Measurements from ENCODE around the gene LSM14A.

DNA sequence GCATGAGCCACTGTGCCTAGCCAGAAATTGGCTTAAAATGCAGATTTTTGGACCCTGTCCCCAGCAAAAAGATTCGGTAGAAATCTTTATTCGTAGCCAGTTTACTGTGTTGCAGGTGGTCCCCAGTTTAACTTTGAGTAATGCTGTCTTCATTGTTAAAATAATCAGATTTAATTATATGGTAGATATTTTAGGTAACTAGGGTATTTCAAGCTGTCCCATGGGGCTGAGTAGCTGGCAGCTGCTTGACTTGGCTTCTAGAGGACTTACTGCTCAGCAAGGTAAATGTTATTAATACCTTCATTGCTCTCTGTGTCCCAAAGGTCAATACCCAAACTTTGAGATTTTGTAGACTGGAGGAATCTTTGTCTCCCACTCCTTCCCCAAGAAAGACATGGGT is 21.1 kb downstream of the LSM14A start:
- TF ChIP-seq POLR2A (IDR thresholded peaks at IDR 0.05), result no peak
- TF ChIP-seq, protein P1, sequence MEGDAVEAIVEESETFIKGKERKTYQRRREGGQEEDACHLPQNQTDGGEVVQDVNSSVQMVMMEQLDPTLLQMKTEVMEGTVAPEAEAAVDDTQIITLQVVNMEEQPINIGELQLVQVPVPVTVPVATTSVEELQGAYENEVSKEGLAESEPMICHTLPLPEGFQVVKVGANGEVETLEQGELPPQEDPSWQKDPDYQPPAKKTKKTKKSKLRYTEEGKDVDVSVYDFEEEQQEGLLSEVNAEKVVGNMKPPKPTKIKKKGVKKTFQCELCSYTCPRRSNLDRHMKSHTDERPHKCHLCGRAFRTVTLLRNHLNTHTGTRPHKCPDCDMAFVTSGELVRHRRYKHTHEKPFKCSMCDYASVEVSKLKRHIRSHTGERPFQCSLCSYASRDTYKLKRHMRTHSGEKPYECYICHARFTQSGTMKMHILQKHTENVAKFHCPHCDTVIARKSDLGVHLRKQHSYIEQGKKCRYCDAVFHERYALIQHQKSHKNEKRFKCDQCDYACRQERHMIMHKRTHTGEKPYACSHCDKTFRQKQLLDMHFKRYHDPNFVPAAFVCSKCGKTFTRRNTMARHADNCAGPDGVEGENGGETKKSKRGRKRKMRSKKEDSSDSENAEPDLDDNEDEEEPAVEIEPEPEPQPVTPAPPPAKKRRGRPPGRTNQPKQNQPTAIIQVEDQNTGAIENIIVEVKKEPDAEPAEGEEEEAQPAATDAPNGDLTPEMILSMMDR (IDR thresholded peaks at IDR 0.05), result no peak

Measured in lower leg skin (tissue), 3 donors.